Ishikawa (cell line): Measurements from ENCODE around the gene ERN1.

Experiments
- CEBPB ChIP-seq: IDR thresholded peaks from 2 replicates; pipeline ENCODE4 v1.6.1; 2012
- CREB1 ChIP-seq: IDR thresholded peaks from 2 replicates; pipeline ENCODE4 v1.6.1; 2012; ENCODE audit warnings: low read depth
- EGR1 ChIP-seq: IDR thresholded peaks from 2 replicates; pipeline ENCODE4 v1.6.1; 2012
- EP300 ChIP-seq: IDR thresholded peaks from 2 replicates; pipeline ENCODE4 v1.6.1; 2012; ENCODE audit warnings: borderline replicate concordance
- FOXM1 ChIP-seq: IDR thresholded peaks from 2 replicates; pipeline ENCODE4 v1.6.1; 2012; ENCODE audit warnings: low read depth, borderline replicate concordance
- MAX ChIP-seq: IDR thresholded peaks from 2 replicates; pipeline ENCODE4 v1.6.1; 2012
- NFIC ChIP-seq: IDR thresholded peaks from 2 replicates; pipeline ENCODE4 v1.6.1; 2012
- RAD21 ChIP-seq: IDR thresholded peaks from 2 replicates; pipeline ENCODE4 v1.6.1; 2012; ENCODE audit warnings: low read depth
- REST ChIP-seq: IDR thresholded peaks from 2 replicates; pipeline ENCODE4 v1.6.1; 2012; ENCODE audit warnings: low read depth, mild to moderate bottlenecking
- TAF1 ChIP-seq: IDR thresholded peaks from 2 replicates; pipeline ENCODE4 v1.6.1; 2012; ENCODE audit warnings: low read depth, mild to moderate bottlenecking
- TCF12 ChIP-seq: IDR thresholded peaks from 2 replicates; pipeline ENCODE4 v1.6.1; 2012; ENCODE audit warnings: low read depth
- TEAD4 ChIP-seq: IDR thresholded peaks from 2 replicates; pipeline ENCODE4 v1.6.1; 2012
- USF1 ChIP-seq: IDR thresholded peaks from 2 replicates; pipeline ENCODE4 v1.6.1; 2012
- YY1 ChIP-seq: IDR thresholded peaks from 2 replicates; pipeline ENCODE4 v1.6.1; 2012; ENCODE audit warnings: low read depth
- ZBTB7A ChIP-seq: IDR thresholded peaks from 2 replicates; pipeline ENCODE4 v1.6.1; 2012; ENCODE audit warnings: low read depth

Gene ERN1

GRCh38 chr17:64145751-64146417 lies 15.9 kb upstream of the ERN1 start:
- peak; percentile 97 for TF ChIP-seq TAF1
- no peak for TF ChIP-seq RAD21
- TF ChIP-seq FOXM1, result peak; percentile 2; the same call in 1 of the 2 replicates
- TF ChIP-seq MAX, result peak; percentile 90
- peak; percentile 10; the same call in 1 of the 2 replicates for TF ChIP-seq CEBPB
- peak; percentile 99 for TF ChIP-seq USF1
- TF ChIP-seq CREB1, result no peak
- 0 out of 2 replicates have a peak, but pooled peaks have one; percentile 16 for TF ChIP-seq EGR1
- TF ChIP-seq EP300, result peak; percentile 38; the same call in 1 of the 2 replicates
- peak; percentile 26; the same call in 1 of the 2 replicates for TF ChIP-seq ZBTB7A
- TF ChIP-seq REST, result no peak; the same call in 1 of the 2 replicates
- TF ChIP-seq TEAD4, result peak; percentile 64
- TF ChIP-seq NFIC, result peak; percentile 38; the same call in 1 of the 2 replicates
- TF ChIP-seq YY1, result peak; percentile 83
- TF ChIP-seq TCF12, result no peak; the same call in none of the 2 replicates

GRCh38 chr17:64145375-64145750 lies 15.4 kb upstream of the ERN1 start:
- TF ChIP-seq TEAD4, result no peak
- no peak for TF ChIP-seq MAX
- no peak for TF ChIP-seq FOXM1
- TF ChIP-seq TAF1, result no peak
- TF ChIP-seq EGR1, result no peak
- no peak for TF ChIP-seq REST

- TF ChIP-seq NFIC (no peak), EP300 (no peak), FOXM1 (no peak), TAF1 (no peak), USF1 (no peak), TCF12 (no peak), RAD21 (no peak), YY1 (no peak), ZBTB7A (no peak), TEAD4 (no peak)
These were observed 9.6 kb upstream of the ERN1 start for GRCh38 chr17:64139542-64139941.

- TF ChIP-seq TEAD4 (no peak), CREB1 (no peak), EP300 (no peak)
These were observed 8.5 kb upstream of the ERN1 start for GRCh38 chr17:64138441-64138840.

- TF ChIP-seq ZBTB7A, result no peak
- no peak for TF ChIP-seq MAX
- no peak for TF ChIP-seq CREB1
- no peak for TF ChIP-seq RAD21
- no peak for TF ChIP-seq NFIC
- TF ChIP-seq TEAD4, result no peak
- TF ChIP-seq FOXM1, result no peak
These were observed 5.1 kb upstream of the ERN1 start for GRCh38 chr17:64135000-64135399.
